ENCODE data around the gene ARVCF.

- TF ChIP-seq POLR2A (IDR thresholded peaks at IDR 0.05) (no peak), CTCF (IDR thresholded peaks at IDR 0.05) (no peak)
These were observed 7.6 kb downstream of the ARVCF start for GRCh38 chr22:20009018-20009491.
